HG03432 (cell line): ENCODE data around the gene HECTD4.
"Not testable (repeated sequence)": the region's sequence is repeated elsewhere in the genome, so short reads cannot be mapped to it uniquely, and the experiment has no call there.

Source experiments
- ATAC-seq: cut with Tn5 transposase; IDR thresholded peaks from one replicate; pipeline ENCODE4 v1.9.1; 2021; ENCODE audit warnings: mild to moderate bottlenecking, moderate library complexity; ENCODE audit not compliant: unreplicated experiment

HECTD4 gene

DNA sequence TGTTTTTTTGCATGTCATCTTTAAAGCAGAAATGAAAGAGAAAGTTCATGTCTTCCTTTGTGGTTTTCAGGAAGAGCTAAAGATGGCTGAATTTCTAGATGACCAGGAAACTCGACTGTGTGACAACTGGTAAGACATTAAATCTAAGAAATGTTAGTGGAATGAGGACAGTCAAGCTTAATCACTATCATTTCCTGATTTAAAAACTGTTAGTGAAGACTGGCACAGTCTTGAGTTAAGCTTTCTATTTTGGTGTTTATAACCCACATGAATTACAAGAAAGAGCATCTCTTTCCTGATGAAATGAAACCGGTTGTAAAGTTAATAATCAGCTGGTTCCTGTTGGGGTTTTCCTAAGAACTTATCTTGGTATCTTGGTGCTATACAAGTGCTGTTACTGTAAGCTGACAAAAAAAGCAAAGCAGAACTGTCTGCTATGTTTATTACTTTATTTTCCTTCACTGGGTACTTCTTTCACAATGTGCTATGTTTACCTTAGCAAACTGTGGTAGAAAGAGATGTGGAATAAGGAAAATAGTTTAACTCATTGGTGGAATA is 251.7 kb downstream of the HECTD4 start:
- peak; percentile 54 for ATAC-seq

DNA sequence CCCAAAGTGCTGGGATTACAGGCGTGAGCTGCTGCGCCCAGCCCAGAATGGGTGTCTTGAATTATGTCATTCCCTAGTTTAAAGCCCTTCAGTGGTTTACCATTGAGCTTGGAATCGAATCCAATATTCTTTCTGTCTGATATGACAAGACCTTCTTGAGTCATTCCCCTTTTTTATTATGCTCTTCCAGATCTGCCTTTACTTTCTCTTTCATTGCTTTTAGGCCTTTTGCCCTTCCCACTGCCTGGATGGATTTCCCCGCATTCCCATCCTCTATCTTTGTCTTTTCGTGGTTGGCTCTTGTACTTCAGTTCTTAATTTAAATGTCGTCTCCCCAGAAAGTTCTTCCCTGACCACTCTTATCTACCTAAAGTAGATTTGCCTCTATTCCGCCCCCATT is 255.3 kb downstream of the HECTD4 start:
- no peak for ATAC-seq

DNA sequence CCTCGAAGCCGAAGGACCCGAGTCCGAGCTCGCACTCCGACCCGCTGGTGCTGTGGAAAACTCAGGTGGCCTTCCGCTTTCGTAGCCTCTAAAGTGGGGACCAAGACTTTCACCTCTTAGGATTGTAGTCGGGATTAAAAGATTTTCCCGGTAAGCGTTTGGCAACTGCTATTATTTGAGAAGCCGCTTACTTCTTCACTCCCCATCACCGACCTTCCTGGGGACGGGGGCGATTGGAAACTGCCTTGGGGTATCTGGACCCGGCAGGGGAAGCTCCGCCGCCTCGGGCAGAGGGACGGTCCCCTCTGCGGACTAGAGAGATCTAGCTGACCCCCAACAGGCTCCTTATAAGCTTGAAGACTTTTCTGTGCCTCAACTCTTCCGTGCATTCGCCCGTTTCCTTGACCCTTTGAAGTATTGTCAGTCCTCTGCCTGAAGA is 256.2 kb downstream of the HECTD4 start:
- no peak for ATAC-seq

DNA sequence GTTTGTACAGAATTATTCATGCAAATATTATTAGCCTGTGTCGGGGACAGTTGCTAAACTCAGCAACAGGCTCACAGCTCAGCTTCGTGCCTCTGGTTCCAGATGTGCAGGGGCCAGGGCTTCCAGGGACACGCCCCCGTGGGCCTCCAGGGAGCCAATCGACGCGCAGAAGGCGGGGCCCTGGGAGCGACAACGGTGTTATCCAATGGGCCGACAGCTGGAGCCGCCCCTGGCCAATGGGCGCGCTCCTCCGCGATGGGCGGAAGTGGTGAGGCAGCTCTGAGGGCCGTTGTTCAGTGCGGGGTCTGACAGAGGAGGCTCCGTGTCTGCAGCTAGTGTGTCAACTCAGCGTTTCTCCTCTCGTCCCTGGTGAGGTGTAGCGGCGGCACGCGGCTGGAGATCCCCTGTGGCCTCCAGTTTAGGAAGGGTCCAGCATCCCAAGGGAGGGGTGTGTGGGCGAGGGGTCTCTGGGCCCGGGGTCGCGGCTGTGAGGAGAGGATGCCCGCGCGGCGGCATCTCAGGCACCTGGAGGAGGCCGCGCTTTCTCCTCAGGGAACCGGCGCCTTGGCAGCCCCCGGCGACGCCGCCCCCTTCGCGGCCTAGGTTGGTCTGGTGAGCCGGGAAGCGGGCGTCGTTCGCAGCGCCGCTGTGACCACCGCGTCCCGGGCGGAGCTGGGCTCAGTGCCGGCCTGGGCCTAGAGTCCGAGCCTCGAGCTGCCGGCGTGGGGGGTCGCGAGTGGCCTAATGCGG is 256.8 kb downstream of the HECTD4 start, which contains the start of gene TRAFD1:
Gene TRAFD1, plus strand, starts transcription at position 311 of the 750 bp plus-strand sequence. CDS start 4,963 bp downstream, outside the sequence.
- ATAC-seq: peak; percentile 96

DNA sequence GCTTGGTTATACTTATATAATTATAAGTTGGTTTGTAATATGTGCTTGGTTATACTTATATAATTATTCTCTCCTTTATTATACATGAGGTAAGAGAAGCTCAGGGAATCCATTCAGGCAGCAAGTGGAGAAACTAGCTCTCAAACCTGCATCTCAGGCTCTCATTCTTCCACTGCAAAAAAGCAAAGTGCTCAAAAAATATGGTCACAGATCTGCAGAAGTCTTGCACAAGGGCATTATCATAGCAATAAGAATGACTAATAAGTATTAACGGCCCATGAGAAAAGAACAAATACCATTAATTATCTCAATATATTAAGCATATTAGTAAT is 257.3 kb downstream of the HECTD4 start:
- no peak for ATAC-seq

DNA sequence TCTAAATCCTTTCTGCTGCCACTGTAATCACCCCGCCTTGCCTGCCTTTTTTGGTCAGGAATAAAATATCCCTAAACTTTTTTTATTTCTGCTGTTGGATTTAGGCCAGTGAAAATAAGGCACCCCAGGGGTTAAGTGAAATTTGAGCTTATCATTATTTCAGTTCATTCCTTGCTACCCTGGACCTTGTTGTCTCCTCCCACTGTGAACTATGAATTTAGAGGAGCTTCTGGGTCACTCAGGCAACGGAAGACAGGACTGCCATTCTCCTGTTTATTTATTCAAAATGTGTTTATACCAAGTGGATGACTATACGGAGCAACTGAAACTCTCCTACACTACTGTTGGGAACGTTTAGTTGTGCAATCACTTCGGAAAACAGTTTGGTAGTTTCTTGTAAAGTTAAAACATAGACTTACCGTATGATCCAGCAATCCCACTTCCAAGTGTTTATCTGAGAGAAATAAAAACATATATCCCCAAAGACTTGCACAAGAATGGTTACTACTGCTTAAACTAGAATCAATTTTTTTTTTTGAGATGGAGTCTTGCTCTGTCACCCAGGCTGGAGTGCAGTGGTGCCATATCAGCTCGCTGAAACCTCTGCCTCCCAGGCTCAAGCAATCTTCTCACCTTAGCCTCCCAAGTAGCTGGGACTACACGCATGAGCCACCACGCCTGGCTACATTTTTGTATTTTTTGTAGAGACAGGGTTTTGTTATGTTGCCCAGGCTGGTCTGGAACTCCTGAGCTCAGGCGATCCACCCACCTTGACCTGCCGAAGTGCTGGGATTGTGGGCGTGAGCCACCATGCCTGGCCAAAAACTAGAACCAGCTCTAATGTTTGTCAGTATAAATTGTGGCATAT is 259.2 kb downstream of the HECTD4 start:
- ATAC-seq: no peak

DNA sequence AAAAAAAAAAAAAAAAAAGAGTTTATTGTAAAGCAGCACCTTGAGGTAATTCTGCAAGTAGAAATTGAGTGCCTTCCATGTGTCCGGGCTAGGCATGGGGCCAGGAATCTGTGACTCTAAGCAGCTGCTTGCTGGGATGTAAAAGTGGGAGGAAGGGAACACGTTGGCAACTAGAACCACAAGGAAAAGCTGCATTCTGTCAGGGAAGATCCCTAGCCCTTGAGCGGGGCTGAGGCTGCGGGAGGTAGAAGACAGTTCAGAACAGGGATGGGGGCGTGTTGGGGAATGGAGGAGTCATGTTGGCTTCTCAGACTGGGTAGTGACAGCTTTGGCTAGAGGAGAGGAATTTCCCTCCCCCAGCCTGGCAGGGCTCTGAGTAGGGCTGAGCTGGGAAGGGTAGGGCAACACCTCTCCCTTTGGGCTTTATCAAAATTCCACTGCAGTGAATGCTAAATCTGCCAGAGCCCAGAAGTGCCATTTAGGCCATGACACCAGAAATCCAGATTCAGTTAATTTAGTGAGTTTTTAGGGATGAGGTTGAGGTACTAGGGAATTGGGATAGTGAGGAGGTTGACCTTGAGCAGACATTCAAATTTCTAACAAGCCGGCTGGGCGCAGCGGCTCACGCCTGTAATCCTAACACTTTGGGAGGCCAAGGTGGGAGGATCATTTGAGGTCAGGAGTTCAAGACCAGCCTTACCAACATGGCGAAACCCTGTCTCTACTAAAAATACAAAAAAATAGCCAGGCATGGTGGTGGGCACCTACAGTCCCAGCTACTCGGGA is 260.3 kb downstream of the HECTD4 start:
- ATAC-seq: no peak

DNA sequence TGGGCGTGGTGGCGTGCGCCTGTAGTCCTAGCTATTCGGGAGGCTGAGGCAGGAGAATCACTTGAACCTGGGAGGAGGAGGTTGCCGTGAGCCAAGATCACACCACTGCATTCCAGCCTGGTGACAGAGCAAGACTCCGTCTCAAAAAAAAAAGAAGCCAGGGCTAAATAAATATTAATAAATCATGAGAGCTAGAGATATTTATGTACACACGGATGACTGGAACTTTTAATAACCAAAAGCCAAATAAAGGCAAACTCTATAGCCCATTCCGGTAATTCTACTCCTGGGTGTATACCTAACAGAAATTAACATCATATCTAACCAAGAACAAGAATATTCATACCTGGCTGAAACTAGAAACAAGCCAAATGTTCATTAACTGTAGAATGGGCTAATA is 264.5 kb downstream of the HECTD4 start:
- ATAC-seq: no peak

DNA sequence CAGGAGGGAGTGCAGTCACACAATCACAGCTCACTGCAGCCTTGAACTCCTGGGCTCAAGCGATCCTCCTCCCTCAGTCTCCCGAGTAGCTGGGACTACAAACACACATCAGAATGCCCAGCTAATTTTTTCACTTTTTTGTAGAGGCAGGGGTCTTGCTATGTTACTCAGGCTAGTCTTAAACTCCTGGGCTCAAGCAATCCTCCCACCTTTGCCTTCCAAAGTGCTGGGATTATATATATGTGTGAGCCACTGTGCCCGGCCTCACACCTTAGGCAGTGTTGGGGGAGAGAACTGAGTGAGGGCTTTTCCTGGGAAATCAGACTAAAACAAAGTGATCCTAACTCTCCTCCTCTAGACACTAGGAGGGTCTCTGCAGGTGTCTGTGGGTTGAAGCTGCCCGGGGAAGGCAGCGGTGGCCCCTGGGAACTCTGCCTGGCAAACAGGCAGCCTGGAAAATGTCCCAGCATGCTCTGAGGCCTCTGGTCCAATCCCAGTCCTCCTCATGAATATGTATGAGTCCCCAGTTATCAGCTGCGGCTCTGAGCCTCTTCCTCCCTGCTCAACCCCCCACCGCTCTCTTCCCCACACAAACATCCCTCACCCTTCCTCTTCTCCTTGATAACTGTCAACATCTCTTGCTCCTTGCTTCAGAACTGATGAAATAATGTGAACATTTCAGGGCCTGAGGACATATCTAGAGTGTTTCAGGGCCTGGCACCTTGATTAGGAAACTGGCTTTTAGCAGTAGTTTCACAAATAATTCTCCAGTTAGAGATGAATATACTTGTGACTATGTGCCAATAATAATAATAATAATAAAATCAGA is 265.8 kb downstream of the HECTD4 start:
- ATAC-seq: no peak

DNA sequence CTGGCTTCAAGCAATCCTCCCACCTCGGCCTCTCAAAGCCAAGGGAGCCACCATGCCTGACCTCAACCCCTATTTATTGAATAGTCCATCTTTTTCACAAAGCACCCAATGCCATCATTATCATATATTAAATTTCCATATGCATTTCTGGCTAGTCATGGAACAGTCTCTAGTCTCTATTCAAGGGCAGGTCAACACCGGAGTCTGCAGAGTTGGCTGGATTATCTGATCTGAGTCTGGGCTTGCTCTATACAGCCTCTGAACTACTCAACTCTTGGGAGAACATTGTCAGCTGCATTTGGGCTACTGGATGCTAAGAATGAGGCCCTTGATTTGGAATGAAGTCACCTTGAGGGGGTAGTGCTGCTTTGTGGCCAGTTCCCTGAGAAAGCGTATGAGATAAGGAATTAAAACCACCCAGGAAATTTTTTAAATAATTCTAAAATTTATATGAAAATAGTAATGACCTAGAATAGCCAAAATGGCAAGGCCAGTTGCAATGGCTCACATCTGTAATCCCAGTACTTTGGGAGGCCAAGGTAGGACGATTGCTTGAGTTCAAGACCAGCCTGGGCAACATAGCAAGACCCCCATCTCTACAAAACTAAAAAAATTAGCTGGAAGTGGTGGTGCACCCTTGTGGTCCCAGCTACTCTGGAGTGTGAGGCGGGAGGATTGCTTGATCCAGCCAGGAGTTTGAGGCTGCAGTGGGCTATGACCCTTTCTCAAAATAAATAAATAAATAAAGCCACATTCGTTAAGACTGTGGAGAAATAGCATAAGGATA is 266.8 kb downstream of the HECTD4 start:
- no peak for ATAC-seq

DNA sequence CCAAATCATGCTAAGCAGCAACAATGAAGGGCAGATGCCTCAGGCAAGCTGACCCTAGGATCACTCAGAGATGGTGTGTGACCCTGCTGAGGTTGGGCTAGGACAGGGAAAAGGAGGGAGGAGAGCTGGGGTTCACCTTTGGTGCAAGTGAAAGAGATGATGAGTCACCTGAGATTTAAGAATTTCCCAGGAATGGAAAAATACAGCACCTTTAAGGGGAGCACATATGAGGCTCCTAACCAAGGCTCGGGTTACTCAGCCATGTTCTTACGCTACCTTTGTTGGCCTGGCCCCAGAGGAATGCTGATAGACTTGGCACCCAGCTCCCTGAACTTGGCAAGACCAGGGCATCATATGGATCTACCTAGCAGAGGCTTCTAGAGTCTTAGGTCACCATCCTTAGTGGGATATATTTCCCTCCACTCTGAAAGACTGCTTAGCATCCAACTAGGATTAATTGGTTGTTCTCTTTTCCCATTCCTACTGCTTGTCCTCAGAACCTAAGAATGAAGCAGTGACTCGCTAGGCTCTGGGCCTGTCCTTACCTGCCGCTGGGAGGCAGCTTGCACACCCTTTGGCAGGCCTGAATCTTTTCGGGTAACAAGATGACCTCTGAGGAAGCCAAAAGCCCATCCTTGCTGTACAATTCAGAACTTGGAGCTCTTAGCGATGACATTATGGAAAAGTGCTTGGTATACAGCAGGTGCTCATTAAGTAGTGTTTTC is 269.7 kb downstream of the HECTD4 start:
- ATAC-seq: no peak

DNA sequence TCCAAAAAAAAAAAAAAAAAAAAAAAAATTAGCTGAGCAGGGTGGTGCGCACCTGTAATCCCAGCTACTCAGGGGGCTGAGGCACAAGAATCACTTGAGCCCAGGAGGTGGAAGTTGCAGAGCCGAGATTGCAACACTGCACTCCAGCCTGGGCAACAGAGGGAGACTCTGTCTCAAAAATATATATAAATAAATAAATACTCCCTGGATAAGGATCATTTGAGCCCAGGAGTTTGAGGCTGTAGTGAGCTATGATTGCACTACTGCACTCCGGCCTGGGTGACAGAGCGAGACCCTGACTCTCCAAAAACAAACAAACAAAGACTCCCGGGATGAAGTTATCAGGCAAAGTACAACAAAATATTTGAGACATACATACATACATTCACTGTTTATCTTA is 270.3 kb downstream of the HECTD4 start:
- no peak for ATAC-seq

DNA sequence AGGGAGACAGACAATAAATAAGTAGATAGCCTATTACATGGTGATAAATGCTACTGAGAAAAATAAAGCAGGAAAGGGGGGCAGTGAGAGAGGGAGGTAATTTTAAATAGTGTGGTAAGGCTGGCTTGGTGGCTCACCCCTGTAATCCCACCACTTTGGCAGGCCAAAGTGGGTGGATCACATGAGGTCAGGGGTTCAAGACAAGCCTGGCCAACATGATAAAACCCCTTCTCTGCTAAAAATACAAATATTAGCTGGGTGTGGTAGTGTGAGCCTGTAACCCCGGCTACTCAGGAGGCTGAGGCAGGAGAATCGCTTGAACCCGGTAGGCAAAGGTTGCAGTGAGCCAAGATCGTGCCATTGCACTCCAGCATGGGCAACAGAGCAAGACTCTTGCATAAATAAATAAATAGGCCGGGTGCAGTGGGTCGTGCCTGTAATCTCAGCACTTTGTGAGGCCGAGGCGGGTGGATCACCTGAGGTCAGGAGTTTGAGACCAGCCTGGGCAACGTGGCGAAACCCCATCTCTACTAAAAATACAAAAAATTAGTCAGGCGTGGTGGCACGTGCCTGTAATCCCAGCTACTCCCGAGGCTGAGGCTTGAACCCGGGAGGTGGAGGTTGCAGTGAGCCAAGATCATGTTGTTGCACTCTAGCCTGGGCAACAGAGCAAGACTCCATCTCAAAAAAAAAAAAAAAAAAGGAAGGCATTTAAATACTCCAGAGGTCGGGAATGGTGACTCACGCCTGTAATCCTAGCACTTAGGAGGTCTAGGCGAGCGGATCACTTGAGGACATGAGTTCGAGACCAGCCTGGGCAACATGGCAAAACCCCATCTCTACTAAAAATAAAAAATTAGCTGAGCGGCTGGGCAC is 271.2 kb downstream of the HECTD4 start:
- ATAC-seq: not testable (repeated sequence)
